HFF-Myc (cell line): Measurements from ENCODE around the gene MBP.

Source experiments
- DNase-seq: peaks from one replicate; pipeline ENCODE4 v3.0.0-alpha.2; 2011; ENCODE audit warnings: low read depth; ENCODE audit errors: extremely low read depth
- H3K4me3 ChIP-seq: replicated peaks from 2 replicates; pipeline ENCODE4 v1.5.1; 2011; ENCODE audit warnings: low read depth, mild to moderate bottlenecking, control low read depth, low read length
- TF ChIP-seq, protein P1 (sequence below): IDR thresholded peaks from 2 replicates; pipeline ENCODE4 v1.5.1; 2012; ENCODE audit warnings: mild to moderate bottlenecking, low read depth, low read length, control low read depth; ENCODE audit errors: missing control alignments

The MBP gene

DNA sequence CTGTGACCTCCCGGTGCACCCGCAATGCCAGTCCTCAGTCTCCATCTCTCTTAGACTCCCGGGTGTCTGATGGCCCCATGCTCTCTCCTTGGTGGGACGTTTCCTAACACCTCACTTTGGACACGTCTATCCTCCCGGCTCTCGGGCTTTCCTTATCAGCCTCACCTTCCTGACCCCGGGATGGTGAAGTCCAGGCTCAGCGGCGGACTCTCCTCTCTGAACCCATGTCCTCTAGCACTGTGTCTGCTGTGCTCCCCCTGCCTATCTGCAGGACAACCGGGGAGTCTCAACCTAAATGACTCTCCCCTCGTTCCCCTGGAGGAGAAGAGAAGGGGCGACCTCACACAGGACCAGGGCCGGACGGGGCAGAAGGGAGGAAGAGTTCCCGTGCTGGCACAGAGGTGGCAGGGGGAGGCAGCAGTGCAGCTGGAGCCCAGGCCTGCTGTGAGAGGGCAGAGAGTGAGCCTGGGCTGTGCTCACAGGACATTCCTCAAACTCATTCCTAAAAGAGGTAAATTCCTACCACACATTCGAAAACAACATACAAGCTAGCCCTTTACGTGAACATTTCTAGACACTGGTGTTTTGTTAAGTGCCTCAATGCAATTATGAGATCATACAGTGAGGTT, 41.9 kb downstream of the MBP start:
- DNase-seq = no peak
- H3K4me3 ChIP-seq = no peak overlapping the region
- TF ChIP-seq, protein P1, sequence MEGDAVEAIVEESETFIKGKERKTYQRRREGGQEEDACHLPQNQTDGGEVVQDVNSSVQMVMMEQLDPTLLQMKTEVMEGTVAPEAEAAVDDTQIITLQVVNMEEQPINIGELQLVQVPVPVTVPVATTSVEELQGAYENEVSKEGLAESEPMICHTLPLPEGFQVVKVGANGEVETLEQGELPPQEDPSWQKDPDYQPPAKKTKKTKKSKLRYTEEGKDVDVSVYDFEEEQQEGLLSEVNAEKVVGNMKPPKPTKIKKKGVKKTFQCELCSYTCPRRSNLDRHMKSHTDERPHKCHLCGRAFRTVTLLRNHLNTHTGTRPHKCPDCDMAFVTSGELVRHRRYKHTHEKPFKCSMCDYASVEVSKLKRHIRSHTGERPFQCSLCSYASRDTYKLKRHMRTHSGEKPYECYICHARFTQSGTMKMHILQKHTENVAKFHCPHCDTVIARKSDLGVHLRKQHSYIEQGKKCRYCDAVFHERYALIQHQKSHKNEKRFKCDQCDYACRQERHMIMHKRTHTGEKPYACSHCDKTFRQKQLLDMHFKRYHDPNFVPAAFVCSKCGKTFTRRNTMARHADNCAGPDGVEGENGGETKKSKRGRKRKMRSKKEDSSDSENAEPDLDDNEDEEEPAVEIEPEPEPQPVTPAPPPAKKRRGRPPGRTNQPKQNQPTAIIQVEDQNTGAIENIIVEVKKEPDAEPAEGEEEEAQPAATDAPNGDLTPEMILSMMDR = no peak

GRCh38 chr18:77089723-77090285, 42.8 kb downstream of the MBP start:
- TF ChIP-seq, protein P1 = no peak
- DNase-seq = no peak
- H3K4me3 ChIP-seq = no peak overlapping the region

DNA sequence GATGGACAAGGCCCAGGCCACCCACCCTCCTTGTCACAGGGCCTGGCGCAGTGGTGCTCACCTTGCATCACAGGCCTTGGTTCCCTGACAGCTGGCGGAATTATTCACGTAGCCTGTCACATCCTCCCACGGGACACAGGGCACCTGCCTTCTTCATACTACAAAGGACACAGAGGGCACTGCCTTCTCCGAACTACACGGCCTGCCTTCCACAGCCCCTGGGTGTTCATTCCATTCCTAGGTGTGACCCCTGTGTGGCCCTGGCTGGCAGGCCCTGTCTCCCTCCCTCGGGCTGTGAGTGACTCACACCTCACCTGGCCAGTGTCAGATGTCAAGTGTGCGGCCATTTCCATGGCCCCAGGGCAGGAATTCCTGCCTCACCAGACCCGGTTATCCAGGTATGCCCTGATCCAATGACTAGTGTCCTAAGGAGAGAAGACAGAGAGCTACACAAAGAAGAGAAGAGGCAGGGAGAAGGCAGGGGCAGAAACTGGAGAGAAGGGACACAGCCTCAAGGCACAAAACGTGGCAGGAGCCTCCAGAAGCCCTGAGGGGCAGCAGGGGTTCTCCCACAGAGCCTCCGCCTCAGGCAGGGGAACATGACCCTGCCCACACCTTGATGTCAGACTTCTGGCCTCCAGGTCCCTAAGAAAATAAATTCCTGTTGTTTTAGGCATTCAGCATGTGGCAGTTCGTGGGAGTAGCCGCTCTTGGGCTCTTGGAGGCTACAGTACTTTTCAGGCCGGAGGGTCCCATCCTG, 43.4 kb downstream of the MBP start:
- no peak overlapping the region for H3K4me3 ChIP-seq
- DNase-seq = no peak
- TF ChIP-seq, protein P1 = no peak

DNA sequence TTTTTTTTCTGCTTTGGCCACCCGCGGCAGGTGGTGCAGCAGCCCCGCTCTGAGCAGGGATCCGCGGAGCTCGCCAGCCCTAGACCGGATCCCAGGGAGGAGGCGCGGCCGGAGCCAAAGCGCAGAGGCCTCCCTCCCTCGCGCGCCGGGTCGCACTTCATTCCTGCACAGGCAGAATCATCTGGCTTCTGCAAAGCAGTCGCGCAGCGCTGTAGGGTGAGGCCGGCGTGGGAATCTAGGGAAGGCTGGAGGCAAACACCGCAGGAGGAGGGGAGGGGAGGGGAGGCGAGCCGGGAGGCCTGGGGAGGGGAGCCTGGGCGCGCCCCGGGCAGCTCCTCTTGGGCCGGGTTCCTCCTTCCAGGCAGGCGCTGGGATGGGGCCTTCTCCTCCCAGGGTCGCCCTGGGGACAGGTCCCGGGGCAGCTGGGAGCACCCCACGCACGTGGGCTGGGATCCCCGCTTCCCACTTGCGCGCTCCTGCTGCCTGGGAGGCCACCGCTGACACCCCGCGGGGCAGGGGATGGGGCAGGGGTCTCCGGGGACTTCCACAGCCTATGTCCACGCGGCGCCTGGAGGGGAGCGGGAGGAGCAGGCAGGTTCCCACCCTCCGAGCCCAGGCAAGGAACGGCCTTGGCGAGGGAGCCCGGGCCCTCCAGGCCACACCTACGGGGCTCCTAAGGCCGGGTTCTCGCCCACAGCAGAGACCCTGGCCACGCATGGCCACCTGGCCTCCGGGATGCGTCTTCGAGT, 45.0 kb downstream of the MBP start:
- peak overlapping the region; percentile 34 for H3K4me3 ChIP-seq
- TF ChIP-seq, protein P1 = no peak
- DNase-seq = no peak

GRCh38 chr18:77086656-77087392, 45.8 kb downstream of the MBP start:
- no peak for DNase-seq
- H3K4me3 ChIP-seq = peak overlapping the region; percentile 34
- TF ChIP-seq, protein P1 = no peak

DNA sequence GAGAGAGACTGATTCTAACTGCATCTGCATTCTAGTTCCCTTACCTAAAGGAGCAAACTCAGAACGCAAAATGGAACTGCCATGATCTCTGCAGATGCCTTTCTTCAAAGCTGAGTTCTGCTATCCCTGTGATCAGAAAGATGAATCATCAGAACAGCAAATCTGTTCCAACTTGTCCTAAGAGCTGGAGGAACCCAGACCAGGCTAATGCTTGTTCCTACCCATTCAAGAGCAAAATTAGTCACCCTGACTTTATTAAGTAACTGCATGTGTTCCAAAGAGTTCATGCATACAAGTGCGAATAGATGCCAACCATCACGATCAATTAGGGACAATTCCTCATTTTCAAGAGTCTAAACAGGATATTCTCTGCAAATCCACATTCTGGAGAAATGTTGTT, 46.5 kb downstream of the MBP start:
- DNase-seq = peak; percentile 82

More for the DNA sequence above, 46.5 kb downstream of the MBP start:
- no peak overlapping the region for H3K4me3 ChIP-seq
- TF ChIP-seq, protein P1 = no peak
